MM.1S (cell line): Measurements from ENCODE around the gene SNX6.

Experiments used
- DNase-seq: peaks from one replicate; pipeline ENCODE4 v3.0.0-alpha.2; 2015
- H2AFZ ChIP-seq: fragments of 300-600 bp; sonication (generic); 2 replicates; pipeline ENCODE4 v1.6.0; 2016; ENCODE audit warnings: antibody characterized with exemption, low read length
- H3F3A ChIP-seq: fragments of 300-600 bp; sonication (generic); 2 replicates; pipeline ENCODE4 v1.6.1; 2016; ENCODE audit warnings: mild to moderate bottlenecking, antibody characterized with exemption, low read length, moderate library complexity, mixed read lengths; ENCODE audit not compliant: insufficient read depth
- H3K27ac ChIP-seq: fragments of 300-600 bp; sonication (generic); 2 replicates; pipeline ENCODE4 v1.5.1; 2016; ENCODE audit warnings: mild to moderate bottlenecking, low read length
- H3K27me3 ChIP-seq: fragments of 300-600 bp; sonication (generic); replicated peaks from 2 replicates; pipeline ENCODE4 v1.6.0; 2016; ENCODE audit warnings: low read length; ENCODE audit not compliant: insufficient read depth
- H3K36me3 ChIP-seq: fragments of 300-600 bp; sonication (generic); replicated peaks from 2 replicates; pipeline ENCODE4 v1.6.1; 2016; ENCODE audit warnings: mild to moderate bottlenecking, low read length, mixed read lengths; ENCODE audit not compliant: insufficient read depth
- H3K4me1 ChIP-seq: fragments of 300-600 bp; sonication (generic); 2 replicates; pipeline ENCODE4 v1.6.1; 2016; ENCODE audit warnings: low read length, mixed read lengths
- H3K4me2 ChIP-seq: fragments of 300-600 bp; sonication (generic); 2 replicates; pipeline ENCODE4 v1.6.0; 2016; ENCODE audit warnings: low read depth, low read length
- H3K4me3 ChIP-seq: fragments of 300-600 bp; sonication (generic); 2 replicates; pipeline ENCODE4 v1.5.1; 2016; ENCODE audit warnings: low read length, mixed read lengths
- H3K79me2 ChIP-seq: fragments of 300-600 bp; sonication (generic); 2 replicates; pipeline ENCODE4 v1.6.1; 2016; ENCODE audit warnings: mixed run types, low read length, mixed read lengths
- H3K9ac ChIP-seq: fragments of 300-600 bp; sonication (generic); 2 replicates; pipeline ENCODE4 v1.6.1; 2016; ENCODE audit warnings: low read length, mixed read lengths
- H3K9me2 ChIP-seq: fragments of 300-600 bp; sonication (generic); replicated peaks from 2 replicates; pipeline ENCODE4 v1.6.1; 2016; ENCODE audit warnings: mild to moderate bottlenecking, low read length, mixed read lengths; ENCODE audit not compliant: insufficient read depth
- H3K9me3 ChIP-seq: fragments of 300-600 bp; sonication (generic); replicated peaks from 2 replicates; pipeline ENCODE4 v1.6.1; 2016; ENCODE audit warnings: mild to moderate bottlenecking, low read length, mixed read lengths; ENCODE audit not compliant: insufficient read depth
- H4K20me1 ChIP-seq: fragments of 300-600 bp; sonication (generic); 2 replicates; pipeline ENCODE4 v1.6.1; 2016; ENCODE audit warnings: mild to moderate bottlenecking, low read length, moderate library complexity, mixed read lengths; ENCODE audit not compliant: insufficient read depth
- CTCF ChIP-seq: fragments of 300-600 bp; sonication (generic); IDR thresholded peaks from 2 replicates; pipeline ENCODE4 v1.5.1; 2016; ENCODE audit warnings: antibody characterized with exemption, low read length, mixed read lengths
- EZH2 ChIP-seq: fragments of 300-600 bp; sonication (generic); optimal IDR thresholded peaks from 2 replicates; pipeline ENCODE3; 2017; ENCODE audit warnings: low read depth, mild to moderate bottlenecking, antibody characterized with exemption, low read length, mixed read lengths
- EZH2phosphoT487 ChIP-seq: fragments of 300-600 bp; sonication (generic); IDR thresholded peaks from 2 replicates; pipeline ENCODE4 v1.6.1; 2018; ENCODE audit warnings: antibody characterized with exemption, low read length

SNX6 gene

GRCh38 chr14:34614638-34615037 lies 15.3 kb downstream of the SNX6 start:
- Histone ChIP-seq H2AFZ (no peak overlapping the region), H3K4me3 (no peak overlapping the region), H3K9ac (no peak overlapping the region), H3K79me2 (no peaks in the 10 kb centered on the region), H3K27me3 (no peaks in the 10 kb centered on the region), H3K36me3 (no peaks in the 10 kb centered on the region), H3K9me3 (no peaks in the 10 kb centered on the region), H4K20me1 (no peaks in the 10 kb centered on the region), H3K4me1 (no peaks in the 10 kb centered on the region), H3F3A (no peaks in the 10 kb centered on the region), H3K9me2 (no peaks in the 10 kb centered on the region), H3K27ac (no peak overlapping the region), H3K4me2 (no peak overlapping the region)
- no peak for DNase-seq
- TF ChIP-seq CTCF = no peak
- TF ChIP-seq EZH2phosphoT487 = no peak
- TF ChIP-seq EZH2 = no peak

GRCh38 chr14:34610101-34610500 lies 19.8 kb downstream of the SNX6 start:
- Histone ChIP-seq H3K4me3 (no peak overlapping the region), H3K27ac (no peak overlapping the region), H3K9me2 (no peaks in the 10 kb centered on the region), H3F3A (no peaks in the 10 kb centered on the region), H3K9ac (no peak overlapping the region), H3K4me1 (no peaks in the 10 kb centered on the region), H4K20me1 (no peaks in the 10 kb centered on the region), H2AFZ (no peak overlapping the region), H3K36me3 (no peaks in the 10 kb centered on the region), H3K27me3 (no peaks in the 10 kb centered on the region), H3K9me3 (no peaks in the 10 kb centered on the region), H3K79me2 (no peaks in the 10 kb centered on the region), H3K4me2 (no peak overlapping the region)
- no peak for DNase-seq
- TF ChIP-seq EZH2phosphoT487 = no peak
- no peak for TF ChIP-seq EZH2
- TF ChIP-seq CTCF = no peak

- Histone ChIP-seq H3K9me3 (no peaks in the 10 kb centered on the region), H3K27me3 (no peaks in the 10 kb centered on the region), H3F3A (no peaks in the 10 kb centered on the region), H3K9ac (no peak overlapping the region), H3K79me2 (no peaks in the 10 kb centered on the region), H3K27ac (no peak overlapping the region), H3K4me3 (no peak overlapping the region), H3K9me2 (no peaks in the 10 kb centered on the region), H3K4me2 (no peak overlapping the region), H3K4me1 (no peaks in the 10 kb centered on the region), H2AFZ (no peak overlapping the region), H3K36me3 (no peaks in the 10 kb centered on the region; the same call in 1 of the 2 replicates), H4K20me1 (no peaks in the 10 kb centered on the region)
- no peak for DNase-seq
- TF ChIP-seq EZH2 = no peak
- no peak for TF ChIP-seq EZH2phosphoT487
- no peak for TF ChIP-seq CTCF
Observed at GRCh38 chr14:34605461-34605860, 24.5 kb downstream of the SNX6 start.
